Measurements from ENCODE around the gene GTF3C2.

DNA sequence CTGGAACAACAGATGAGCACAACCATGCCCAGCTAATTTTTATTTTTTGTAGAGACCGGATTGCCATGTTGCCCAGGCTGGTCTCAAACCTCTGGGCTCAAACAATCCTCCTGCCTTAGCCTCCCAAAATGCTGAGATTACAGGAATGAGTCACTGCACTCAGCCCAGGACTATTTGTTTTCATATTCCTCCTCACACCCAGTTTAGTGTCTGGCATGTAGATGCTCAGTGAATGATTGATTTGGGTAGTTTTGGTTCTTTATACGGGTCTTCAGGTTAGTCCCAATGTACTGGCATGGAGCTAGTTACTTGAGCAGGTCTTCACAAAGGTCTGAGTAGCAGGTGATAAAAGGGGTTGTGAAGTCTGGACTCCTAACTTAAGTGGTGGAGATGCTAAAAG is 7.4 kb upstream of the GTF3C2 start:
- TF ChIP-seq CTCF (conservative IDR thresholded peaks at IDR 0.05; ENCODE audit: low read depth, low read length), result no peak
- no peak for TF ChIP-seq EZH2 (IDR thresholded peaks at IDR 0.05; ENCODE audit: borderline replicate concordance, low read depth, low read length, poor library complexity, severe bottlenecking)

Data from A673 (cell line).